PC-9 (cell line): ENCODE data around the gene NUP214. TPM values are rescaled to one million over a fixed set of nuclear protein-coding genes. Genes with fewer than 3 reads are reported as not detected.

Source experiments
- BruUV-seq: library from RNA; stranded (reverse); fragments of 400-500 nt; replicated peaks from 2 replicates; lab custom pipeline; 2021; lab: Mats Ljungman, UMichigan
- CTCF ChIA-PET: fragments of 300-600 bp; sonication (Branson Sonifier 250); formaldehyde crosslinking; loops from one replicate; lab custom pipeline; 2022; ENCODE audit warnings: antibody characterized with exemption; lab: Charles Lee
- POLR2A ChIA-PET: fragments of 300-600 bp; sonication (Branson Sonifier 250); formaldehyde crosslinking; loops from one replicate; lab custom pipeline; 2022; ENCODE audit warnings: antibody characterized with exemption; ENCODE audit not compliant: unreplicated experiment; lab: Charles Lee
- DNase-seq, 2 experiments: peaks; one replicate each; pipeline versions ENCODE4 v3.0.0 to v3.0.0-alpha.2; 2015 to 2022; ENCODE audit warnings: mixed read lengths in 1 of 2
- H2AFZ ChIP-seq: fragments of 200-600 bp; sonication (generic); 2 replicates; pipeline ENCODE4 v1.8.1; 2017; ENCODE audit warnings: antibody characterized with exemption
- H3F3A ChIP-seq: fragments of 200-600 bp; sonication (generic); 2 replicates; pipeline ENCODE4 v1.8.1; 2017; ENCODE audit warnings: antibody characterized with exemption, mild to moderate bottlenecking, low read depth; ENCODE audit not compliant: insufficient read depth
- H3K27ac ChIP-seq: fragments of 200-600 bp; sonication (generic); 2 replicates; pipeline ENCODE4 v1.6.1; 2016; ENCODE audit warnings: mixed run types
- H3K27me3 ChIP-seq: fragments of 200-600 bp; sonication (generic); 2 replicates; pipeline ENCODE4 v1.6.1; 2016; ENCODE audit warnings: low read depth, mixed run types; ENCODE audit not compliant: insufficient read depth
- H3K36me3 ChIP-seq: fragments of 200-600 bp; sonication (generic); 2 replicates; pipeline ENCODE4 v1.6.1; 2016; ENCODE audit warnings: low read depth, mixed run types
- H3K4me1 ChIP-seq: fragments of 200-600 bp; sonication (generic); replicated peaks from 2 replicates; pipeline ENCODE4 v1.6.1; 2016; ENCODE audit warnings: mixed run types; ENCODE audit not compliant: insufficient read depth
- H3K4me2 ChIP-seq: fragments of 200-600 bp; sonication (generic); 2 replicates; pipeline ENCODE4 v1.6.1; 2017; ENCODE audit warnings: mixed run types
- H3K4me3 ChIP-seq: fragments of 200-600 bp; sonication (generic); 2 replicates; pipeline ENCODE4 v1.6.1; 2016; ENCODE audit warnings: mixed run types
- H3K79me2 ChIP-seq: fragments of 200-600 bp; sonication (generic); 2 replicates; pipeline ENCODE4 v1.6.1; 2017; ENCODE audit warnings: low read depth, mixed run types
- H3K9me2 ChIP-seq: fragments of 200-600 bp; sonication (generic); 2 replicates; pipeline ENCODE4 v1.8.1; 2017; ENCODE audit warnings: mild to moderate bottlenecking; ENCODE audit not compliant: insufficient read depth
- H3K9me3 ChIP-seq: fragments of 200-600 bp; sonication (generic); 2 replicates; pipeline ENCODE4 v1.8.1; 2016; ENCODE audit warnings: low read depth; ENCODE audit not compliant: insufficient read depth
- H4K20me1 ChIP-seq: fragments of 200-600 bp; sonication (generic); 2 replicates; pipeline ENCODE4 v1.8.1; 2017; ENCODE audit not compliant: insufficient read depth
- EZH2 ChIP-seq: fragments of 200-600 bp; sonication (generic); IDR thresholded peaks from 2 replicates; pipeline ENCODE4 v1.8.0; 2017; ENCODE audit warnings: antibody characterized with exemption, low read depth
- intact Hi-C: fragments of 100-400 bp; cut with micrococcal nuclease; formaldehyde crosslinking; loops from one replicate; pipeline ENCODE4 v1.10.0; 2022; ENCODE audit not compliant: unreplicated experiment
- total RNA-seq: library from RNA; stranded (reverse); gene quantifications from 2 replicates; pipeline ENCODE4 v1.2.3, GENCODE V29; 2021
- TF ChIP-seq, protein P1 (sequence below): fragments of 200-600 bp; sonication (generic); conservative IDR thresholded peaks from 2 replicates; pipeline ENCODE4 v1.6.1; 2017; ENCODE audit warnings: mixed run types, antibody characterized with exemption, mild to moderate bottlenecking, moderate library complexity

NUP214 gene
- total RNA-seq, 1 experiment from 2014 or later = 59.0 TPM

- no peak for DNase-seq
- BruUV-seq = no TSS peak
- Histone ChIP-seq H3K9me3 (no peaks in the 10 kb centered on the region), H3K4me1 (no peaks in the 10 kb centered on the region), H4K20me1 (no peaks in the 10 kb centered on the region), H3K4me2 (no peak overlapping the region), H3K27ac (no peak overlapping the region), H3K79me2 (no peaks in the 10 kb centered on the region), H2AFZ (no peak overlapping the region), H3K36me3 (no peaks in the 10 kb centered on the region), H3K9me2 (no peaks in the 10 kb centered on the region), H3K4me3 (no peak overlapping the region), H3F3A (no peaks in the 10 kb centered on the region), H3K27me3 (peaks cover 36% of the 10 kb centered on the region)
- TF ChIP-seq EZH2 = no peak
- TF ChIP-seq, protein P1, sequence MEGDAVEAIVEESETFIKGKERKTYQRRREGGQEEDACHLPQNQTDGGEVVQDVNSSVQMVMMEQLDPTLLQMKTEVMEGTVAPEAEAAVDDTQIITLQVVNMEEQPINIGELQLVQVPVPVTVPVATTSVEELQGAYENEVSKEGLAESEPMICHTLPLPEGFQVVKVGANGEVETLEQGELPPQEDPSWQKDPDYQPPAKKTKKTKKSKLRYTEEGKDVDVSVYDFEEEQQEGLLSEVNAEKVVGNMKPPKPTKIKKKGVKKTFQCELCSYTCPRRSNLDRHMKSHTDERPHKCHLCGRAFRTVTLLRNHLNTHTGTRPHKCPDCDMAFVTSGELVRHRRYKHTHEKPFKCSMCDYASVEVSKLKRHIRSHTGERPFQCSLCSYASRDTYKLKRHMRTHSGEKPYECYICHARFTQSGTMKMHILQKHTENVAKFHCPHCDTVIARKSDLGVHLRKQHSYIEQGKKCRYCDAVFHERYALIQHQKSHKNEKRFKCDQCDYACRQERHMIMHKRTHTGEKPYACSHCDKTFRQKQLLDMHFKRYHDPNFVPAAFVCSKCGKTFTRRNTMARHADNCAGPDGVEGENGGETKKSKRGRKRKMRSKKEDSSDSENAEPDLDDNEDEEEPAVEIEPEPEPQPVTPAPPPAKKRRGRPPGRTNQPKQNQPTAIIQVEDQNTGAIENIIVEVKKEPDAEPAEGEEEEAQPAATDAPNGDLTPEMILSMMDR = no peak
- intact Hi-C loops = no loop called here
- ChIA-PET CTCF (no interaction called here), POLR2A (interaction anchor here (0.5 kb wide), 1 partner anchor 155 kb away, joined by 6 read pairs; the partner anchor contains the start of gene NUP214)
These were observed 155.3 kb downstream of the NUP214 start for GRCh38 chr9:131280660-131281059.

DNA sequence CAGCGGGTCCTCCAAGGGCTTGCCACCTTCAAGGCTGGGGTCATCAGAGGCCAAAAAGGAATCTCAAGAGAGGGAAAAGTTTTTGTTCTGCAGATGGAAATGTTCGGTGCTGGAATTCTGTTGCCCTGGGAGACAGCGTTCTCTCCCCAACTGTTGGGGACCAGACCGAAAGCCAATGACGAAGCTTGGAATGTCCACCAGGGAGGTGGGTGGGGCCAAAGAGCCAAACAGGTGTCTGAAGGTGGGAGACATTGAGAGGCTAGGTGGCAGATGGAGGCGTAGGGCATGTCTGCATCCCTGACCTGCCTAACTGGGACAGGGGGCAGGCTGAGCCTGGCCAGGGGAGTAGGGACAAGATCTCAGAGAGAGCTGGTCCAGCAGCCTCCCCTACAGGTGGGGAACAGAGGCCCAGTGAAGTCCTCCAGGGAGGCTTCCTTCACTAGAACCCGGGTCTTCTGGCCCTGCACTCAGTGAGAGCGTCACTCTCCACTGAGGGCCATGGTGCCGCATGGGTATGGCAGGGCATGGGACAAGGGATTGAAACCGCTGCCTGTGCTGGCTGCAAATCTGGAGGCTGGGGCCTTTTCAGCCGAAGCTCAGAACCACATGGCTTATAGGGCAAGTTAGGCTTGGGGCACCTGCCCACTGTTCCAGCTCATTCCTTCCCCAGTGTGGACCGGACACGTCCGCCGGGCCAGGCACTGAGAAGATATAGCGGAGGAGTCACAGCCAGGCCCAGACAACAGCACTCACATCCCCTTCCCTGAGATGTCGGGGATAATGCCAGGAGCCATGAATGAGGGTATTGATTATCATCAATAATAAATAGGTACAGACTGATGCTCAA lies 156.0 kb downstream of the NUP214 start:
- H4K20me1 ChIP-seq = no peaks in the 10 kb centered on the region
- BruUV-seq = no TSS peak
- no peaks in the 10 kb centered on the region for H3K79me2 ChIP-seq
- no peak overlapping the region for H3K4me3 ChIP-seq
- H2AFZ ChIP-seq = no peak overlapping the region
- POLR2A ChIA-PET = no interaction called here
- no peaks in the 10 kb centered on the region for H3K4me1 ChIP-seq
- no peak overlapping the region for H3K4me2 ChIP-seq
- H3K27me3 ChIP-seq = peaks cover 36% of the 10 kb centered on the region
- no peaks in the 10 kb centered on the region for H3F3A ChIP-seq
- no peak overlapping the region for H3K27ac ChIP-seq
- intact Hi-C loops = no loop called here
- TF ChIP-seq, protein P1 = no peak
- TF ChIP-seq EZH2 = no peak
- CTCF ChIA-PET = interaction anchor here (0.5 kb wide), 1 partner anchor 32 kb away, joined by 4 read pairs; no protein-coding TSS in a partner anchor
- H3K9me3 ChIP-seq = no peaks in the 10 kb centered on the region
- H3K36me3 ChIP-seq = no peaks in the 10 kb centered on the region
- H3K9me2 ChIP-seq = no peaks in the 10 kb centered on the region
- DNase-seq = no peak

DNA sequence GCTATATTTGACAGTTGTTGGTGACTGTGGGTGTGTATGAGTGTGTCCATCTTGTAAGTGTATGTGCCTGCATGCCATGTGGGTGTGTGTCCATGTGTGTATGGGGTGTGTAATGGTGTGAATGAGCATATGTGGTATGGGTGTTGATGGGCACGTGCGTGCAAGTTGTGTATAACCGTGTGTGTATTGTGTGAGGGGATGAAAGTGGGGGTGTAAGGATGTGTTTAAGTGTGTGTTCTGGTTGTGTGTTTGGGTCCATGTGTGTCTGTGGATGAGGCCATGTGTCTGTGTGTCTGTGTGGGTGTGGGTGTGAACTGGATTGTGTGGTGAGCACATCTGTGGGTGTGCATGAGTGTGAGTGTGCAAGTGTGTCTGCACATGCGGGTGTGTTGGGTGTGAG lies 156.8 kb downstream of the NUP214 start:
- Histone ChIP-seq H2AFZ (no peak overlapping the region), H3K27me3 (peaks cover 36% of the 10 kb centered on the region), H3K4me3 (no peak overlapping the region), H3K79me2 (no peaks in the 10 kb centered on the region), H3K27ac (no peak overlapping the region), H3K9me2 (no peaks in the 10 kb centered on the region), H3F3A (no peaks in the 10 kb centered on the region), H3K36me3 (no peaks in the 10 kb centered on the region), H4K20me1 (no peaks in the 10 kb centered on the region), H3K9me3 (no peaks in the 10 kb centered on the region), H3K4me2 (no peak overlapping the region), H3K4me1 (no peaks in the 10 kb centered on the region)
- POLR2A ChIA-PET = no interaction called here
- BruUV-seq = no TSS peak
- CTCF ChIA-PET = no interaction called here
- TF ChIP-seq EZH2 = no peak
- TF ChIP-seq, protein P1 = no peak
- DNase-seq = no peak
- intact Hi-C loops = no loop called here
